GM18951 (cell line): ENCODE data around the gene CARD9.
"Not testable (repeated sequence)": the region's sequence is repeated elsewhere in the genome, so short reads cannot be mapped to it uniquely, and the experiment has no call there.

ENCODE experiments used
- POLR2A ChIP-seq: IDR thresholded peaks from 4 replicates; pipeline ENCODE4 v1.6.1; 2011; ENCODE audit warnings: mild to moderate bottlenecking; ENCODE audit not compliant: insufficient read length, insufficient read depth; ENCODE audit errors: extremely low read depth
- in situ Hi-C: fragments of 300-500 bp; cut with MboI; formaldehyde crosslinking; loops from one replicate; pipeline ENCODE4 v1.12.0; 2022; ENCODE audit warnings: low sequenced_read_pairs, mixed read lengths, inconsistent platforms; ENCODE audit not compliant: unreplicated experiment

The CARD9 gene

DNA sequence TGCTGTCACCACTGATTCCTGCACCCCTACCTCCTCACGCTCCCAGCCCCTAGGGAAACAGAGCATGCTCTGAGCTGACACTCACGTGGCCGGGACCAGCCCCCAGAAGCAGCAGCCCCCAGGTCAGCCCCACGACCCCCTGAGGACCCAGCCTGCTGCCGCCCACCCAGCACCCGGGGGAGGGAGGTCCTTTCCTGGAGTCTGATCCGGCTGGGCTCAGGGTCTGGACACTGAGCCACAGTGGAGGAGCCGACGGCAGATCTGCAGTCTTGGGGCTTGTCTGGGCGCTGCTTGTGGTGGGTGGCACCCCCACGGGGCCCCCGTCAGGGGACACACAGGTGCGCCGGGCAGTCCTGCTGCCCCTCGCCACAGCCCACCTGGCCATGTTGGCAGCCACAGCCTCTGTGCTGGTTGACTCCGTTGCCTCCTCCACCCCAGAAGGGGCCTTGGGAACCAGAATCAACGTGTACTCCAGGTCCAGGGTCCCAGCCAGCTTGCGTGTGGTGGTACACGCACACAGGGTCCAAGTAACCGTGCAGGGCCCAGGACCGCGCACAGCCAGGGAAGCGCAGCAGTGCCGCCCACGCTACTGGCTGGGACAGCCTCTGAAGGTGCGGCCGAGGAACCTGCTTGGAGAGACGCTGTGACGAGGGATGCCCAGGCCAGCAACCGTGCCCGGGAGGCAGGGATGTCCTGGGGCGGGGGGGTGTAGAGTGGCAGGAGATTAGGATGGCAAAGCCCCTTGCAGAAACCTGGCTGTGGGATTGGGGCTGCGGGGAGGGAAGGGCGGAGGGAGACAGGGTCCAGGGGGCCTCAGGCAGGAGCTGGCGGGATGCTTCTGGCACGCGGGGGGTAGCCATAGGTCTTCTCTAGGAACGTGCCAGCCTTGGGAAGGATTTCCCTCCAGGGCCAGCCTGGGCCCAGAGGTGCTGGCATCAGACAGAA lies 13.4 kb downstream of the CARD9 start:
- in situ Hi-C loops = no loop called here
- no peak for TF ChIP-seq POLR2A

DNA sequence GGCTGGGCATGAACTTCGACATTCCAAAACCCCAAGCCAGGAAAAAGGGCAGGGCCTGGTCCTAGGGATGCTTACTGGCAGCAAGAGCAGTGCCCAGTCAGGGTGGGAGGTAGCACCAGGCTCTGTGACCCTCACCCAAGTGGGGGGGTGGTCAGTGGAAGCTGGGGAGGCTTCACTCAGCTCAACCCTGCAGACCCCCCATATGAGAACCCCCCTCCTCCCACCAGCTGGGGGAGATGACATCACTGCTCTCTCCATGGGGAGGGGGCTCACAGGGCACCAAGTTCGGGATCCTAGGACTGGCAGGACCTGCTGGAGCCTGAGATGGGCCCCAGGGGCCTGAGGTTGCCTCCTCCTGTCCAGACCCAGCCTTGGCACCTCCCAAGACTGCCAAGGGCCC lies 14.6 kb downstream of the CARD9 start:
- in situ Hi-C loops = no loop called here
- no peak for TF ChIP-seq POLR2A

DNA sequence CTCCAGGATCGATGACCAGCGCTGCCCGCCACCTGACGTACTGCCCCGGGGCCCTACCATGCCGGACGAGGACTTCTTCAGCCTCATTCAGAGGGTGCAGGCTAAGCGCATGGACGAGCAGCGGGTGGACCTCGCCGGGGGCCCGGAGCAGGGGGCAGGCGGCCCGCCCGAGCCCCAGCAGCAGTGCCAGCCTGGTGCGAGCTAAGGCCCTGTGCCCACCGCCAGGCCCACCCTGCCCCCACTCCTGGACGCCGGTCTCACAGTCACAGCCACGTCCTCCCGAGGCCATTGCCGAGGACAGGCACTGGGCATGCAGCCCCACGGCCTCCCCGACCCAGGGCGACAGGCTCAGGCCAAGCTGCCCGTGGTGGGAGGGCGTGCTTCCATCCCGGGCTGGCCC lies 15.5 kb downstream of the CARD9 start:
- TF ChIP-seq POLR2A = no peak
- in situ Hi-C loops = no loop called here

DNA sequence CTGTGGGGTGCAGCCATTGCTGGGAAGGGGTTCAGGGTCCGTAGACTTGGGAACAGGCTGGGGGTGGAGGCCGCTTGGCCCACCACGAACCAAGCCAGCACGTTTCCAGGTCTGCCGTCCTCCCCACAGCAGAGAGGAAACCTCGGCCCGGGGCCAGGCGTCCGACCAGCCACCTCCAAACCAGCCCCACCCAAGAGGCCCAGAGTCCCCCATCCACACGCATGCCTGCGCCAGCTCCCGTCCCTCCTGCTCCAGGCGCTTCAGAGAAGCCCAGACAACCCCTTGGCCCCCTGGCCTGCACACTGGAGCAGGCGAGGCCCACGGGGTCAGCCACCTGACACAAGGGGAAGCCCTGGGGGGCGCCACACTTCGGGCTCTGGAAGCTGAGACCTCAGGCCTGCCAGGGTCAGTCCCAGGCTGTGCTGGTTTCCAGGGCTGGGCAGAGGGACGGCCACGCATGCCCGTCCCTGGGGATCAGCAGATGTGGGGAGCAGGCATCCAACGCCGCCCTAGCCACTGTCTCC lies 16.2 kb downstream of the CARD9 start:
- no peak for TF ChIP-seq POLR2A

DNA sequence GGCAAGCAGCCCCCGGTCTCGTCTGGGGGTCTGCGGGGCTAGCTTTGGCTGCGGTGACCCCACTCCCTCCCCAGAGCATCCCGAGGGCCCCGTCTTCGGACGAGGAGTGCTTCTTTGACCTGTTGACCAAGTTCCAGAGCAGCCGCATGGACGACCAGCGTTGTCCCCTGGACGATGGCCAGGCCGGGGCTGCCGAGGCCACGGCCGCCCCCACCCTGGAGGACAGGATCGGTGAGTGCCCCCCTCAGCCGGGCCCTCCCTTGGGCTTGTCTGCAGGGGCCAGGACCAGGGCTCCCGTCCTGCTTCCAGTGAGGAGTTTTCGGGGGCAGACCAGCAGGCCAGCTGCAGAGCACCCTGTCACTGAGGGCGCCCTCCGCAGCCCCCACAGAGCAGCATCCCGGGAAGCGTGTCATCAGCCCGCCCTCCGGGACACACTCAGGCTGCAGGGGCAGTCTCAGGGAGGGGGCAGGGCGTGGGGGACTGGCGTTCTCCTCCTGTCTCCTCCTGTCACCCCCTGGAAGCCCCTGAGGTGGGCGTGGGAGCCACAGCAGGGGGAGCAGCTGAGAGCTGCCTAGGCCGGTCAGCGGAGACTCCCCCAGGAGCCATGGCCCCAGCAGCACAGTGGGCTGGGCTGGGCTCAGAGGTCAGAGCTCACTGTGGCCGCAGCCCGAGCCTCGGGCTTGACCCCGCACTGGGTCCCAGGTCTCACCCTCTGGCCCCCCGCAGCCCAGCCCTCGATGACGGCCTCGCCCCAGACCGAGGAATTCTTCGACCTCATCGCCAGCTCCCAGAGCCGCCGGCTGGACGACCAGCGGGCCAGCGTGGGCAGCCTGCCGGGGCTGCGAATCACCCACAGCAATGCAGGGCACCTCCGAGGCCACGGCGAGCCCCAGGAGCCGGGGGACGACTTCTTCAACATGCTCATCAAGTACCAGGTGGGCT lies 17.6 kb downstream of the CARD9 start:
- TF ChIP-seq POLR2A = no peak
- in situ Hi-C loops = no loop called here

More for the DNA sequence above, 16.2 kb downstream of the CARD9 start:
- in situ Hi-C loops = no loop called here

DNA sequence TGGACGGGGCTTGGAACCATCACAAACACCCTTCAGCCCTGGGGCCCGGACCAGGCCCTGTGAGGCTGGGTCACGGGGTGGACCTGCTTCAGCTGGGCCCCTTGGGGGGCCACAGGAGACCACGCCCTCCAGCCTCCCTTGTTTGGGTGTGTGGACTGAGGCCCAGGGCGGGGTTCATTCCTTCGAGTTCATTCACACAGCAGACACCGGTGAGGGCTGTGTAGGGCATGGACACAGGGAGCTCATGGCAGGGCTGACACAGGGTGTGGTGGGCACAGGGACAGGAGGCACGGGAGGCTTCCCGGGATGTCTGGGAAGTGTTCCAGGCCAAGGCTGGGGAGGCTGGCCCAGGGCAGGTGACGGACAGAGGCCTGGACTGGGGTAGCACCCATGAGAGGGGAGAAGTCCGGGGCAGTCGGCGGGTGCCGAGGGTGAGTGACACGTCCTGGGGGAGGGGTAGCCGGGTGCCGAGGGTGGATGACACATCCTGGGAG lies 18.8 kb downstream of the CARD9 start:
- no peak for TF ChIP-seq POLR2A
- in situ Hi-C loops = no loop called here

DNA sequence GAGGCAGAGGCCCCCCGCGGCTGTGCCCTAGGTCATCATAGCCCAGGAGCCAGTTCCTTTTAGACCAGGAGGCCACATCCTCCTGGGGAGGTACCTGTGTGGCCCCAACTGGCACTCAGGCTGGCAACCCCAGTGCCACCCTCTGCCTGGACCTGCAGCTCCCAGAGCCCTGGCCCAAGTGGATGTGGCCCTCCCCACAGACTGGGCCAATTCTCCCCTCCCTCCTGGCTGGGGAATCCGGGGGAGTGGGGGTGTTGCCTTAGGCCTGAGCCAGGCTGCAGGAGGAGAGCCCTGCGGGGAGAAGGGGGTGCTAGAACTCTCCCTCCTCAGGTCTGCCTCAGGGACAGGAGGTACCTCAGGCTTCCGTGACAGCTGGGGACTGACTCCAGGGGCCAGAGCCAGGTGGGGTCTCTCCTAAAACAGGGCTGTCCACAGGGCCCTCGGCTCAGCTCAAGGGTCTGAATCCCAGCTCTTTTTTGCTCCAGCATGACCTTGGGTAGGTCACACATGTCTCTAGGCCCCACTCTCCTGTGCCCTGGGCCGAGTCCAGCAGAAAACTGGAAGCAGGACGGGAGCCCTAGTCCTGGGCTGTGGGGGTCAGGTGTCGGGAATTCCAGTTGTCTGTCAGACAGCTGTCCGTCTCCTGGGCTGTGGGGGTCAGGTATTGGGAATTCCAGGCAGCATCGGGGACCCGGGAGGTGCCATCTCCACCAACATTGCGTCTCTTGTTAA lies 19.5 kb downstream of the CARD9 start:
- TF ChIP-seq POLR2A = no peak
- in situ Hi-C loops = no loop called here

DNA sequence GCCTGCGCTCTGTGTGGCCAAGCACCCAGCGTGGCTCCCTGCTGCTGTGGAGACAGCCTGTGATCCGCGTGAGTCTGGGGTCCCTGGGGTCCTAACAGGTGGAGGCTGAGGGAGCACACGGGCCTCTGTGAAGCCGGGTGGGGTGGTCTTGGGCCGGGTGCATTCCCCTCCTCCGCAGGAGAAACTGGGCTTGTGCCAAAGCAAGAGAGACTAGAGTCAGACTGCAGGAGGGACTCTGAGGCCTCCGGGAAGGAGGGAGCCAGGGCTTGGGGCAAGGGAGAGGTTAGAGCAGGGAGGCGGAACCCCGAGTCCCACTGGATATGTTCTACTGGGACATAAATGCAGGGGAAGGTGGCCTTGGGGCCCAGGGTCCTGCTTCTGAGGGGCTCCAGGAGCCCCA lies 20.4 kb downstream of the CARD9 start:
- TF ChIP-seq POLR2A = no peak
- in situ Hi-C loops = no loop called here

DNA sequence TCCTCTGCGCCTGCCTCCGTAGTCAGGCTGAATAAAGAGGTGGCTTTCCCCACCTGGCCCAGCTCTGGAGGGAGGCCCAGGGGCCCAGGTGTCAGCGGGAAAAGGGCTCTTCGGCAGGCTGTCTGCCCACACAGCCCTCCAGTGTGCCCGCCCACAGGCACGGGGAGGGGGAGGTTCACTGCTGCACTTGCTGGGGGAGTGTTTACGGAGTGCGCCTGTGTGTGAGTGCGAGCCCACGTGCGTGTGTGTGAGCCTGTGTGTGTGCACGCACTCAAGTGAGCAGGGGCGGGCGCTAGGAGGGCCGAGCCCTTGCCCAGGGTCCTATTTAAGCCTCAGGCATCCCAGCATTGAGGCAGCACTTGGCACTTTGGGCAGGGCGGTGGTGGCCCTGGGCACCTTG lies 20.8 kb downstream of the CARD9 start:
- TF ChIP-seq POLR2A = no peak
- in situ Hi-C loops = no loop called here

DNA sequence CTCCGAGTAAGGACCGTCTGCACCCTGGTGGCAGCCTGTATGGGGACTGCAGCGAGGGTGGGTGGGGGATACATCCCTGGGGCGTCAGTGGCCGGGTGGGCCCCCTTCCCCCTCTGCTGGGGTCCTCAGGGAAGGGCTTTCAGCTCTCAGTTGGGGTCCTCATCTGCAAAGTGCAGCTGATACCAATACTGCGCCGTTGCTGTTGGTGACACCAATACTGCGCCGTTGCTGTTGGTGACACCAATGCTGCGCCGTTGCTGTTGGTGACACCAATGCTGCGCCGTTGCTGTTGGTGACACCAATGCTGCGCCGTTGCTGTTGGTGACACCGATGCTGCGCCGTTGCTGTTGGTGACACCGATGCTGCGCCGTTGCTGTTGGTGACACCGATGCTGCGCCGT lies 21.6 kb downstream of the CARD9 start:
- in situ Hi-C loops = not testable (repeated sequence)

DNA sequence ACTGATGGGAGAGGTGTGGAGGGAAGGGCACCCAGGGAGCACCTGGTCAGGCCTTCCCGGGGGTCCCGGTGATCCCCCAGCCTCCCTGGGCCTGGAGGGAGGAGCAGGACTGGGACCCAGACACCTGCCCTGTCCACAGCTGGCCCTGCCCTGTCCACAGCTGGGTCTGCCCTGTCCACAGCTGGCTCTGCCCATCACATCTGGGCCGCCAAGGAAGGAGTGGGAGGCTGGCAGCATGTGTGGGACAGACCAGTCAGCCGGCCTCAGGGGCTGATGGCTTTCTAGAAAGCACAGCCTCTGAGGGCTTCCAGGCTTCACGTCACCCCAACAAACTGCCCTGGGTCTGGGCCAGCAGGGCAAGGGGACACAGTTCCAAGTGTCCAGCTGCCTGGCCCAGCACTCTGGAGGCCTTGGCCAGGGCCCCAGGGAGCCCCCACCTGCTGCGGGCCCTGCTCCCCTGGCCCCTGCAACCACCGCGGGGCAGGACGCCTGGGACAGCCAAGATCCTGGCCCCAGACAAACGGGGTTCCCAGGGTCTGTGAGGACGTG lies 22.1 kb downstream of the CARD9 start:
- in situ Hi-C loops = no loop called here
- no peak for TF ChIP-seq POLR2A

DNA sequence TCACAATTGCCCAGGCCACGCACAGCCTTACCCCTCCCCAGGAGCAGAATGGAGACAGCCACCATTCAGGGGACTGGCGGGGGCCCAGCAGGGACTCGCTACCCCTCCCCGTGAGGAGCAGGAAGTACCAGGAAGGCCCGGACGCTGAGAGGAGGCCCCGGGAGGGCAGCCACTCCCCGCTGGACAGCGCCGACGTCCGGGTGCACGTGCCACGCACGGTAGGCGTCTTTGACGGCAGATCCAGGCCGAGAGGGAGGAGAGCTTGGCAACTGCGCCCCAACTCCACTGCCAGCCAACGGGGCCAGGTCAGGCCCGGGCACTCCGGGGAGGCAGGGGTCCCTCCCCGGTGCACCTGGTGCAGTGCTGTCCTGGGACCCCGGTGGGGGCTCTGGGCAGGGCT lies 23.9 kb downstream of the CARD9 start:
- in situ Hi-C loops = no loop called here
- TF ChIP-seq POLR2A = no peak
